Left ventricle myocardium inferior (tissue), 1 donor: ENCODE data around the gene SH3BGRL2. TPM values are rescaled to one million over a fixed set of nuclear protein-coding genes. Genes with fewer than 3 reads are reported as not detected.
A peak's percentile ranks its signal among the peaks of the same experiment; 100 is the strongest.

Source experiments
- DNase-seq: peaks from one replicate; pipeline ENCODE4 v3.0.0-alpha.2; 2020
- H3K27ac ChIP-seq: fragments of 200-600 bp; replicated peaks from 2 replicates; pipeline ENCODE4 v1.8.0; 2021
- H3K27me3 ChIP-seq: fragments of 200-600 bp; 2 replicates; pipeline ENCODE4 v1.8.0; 2021; ENCODE audit warnings: low read depth
- H3K36me3 ChIP-seq: fragments of 200-600 bp; 2 replicates; pipeline ENCODE4 v1.8.0; 2021
- H3K4me1 ChIP-seq: fragments of 200-600 bp; 2 replicates; pipeline ENCODE4 v1.8.0; 2021
- H3K4me3 ChIP-seq: fragments of 200-600 bp; 2 replicates; pipeline ENCODE4 v1.8.0; 2021; ENCODE audit warnings: mild to moderate bottlenecking, moderate library complexity
- H3K9me3 ChIP-seq: fragments of 200-600 bp; replicated peaks from 2 replicates; pipeline ENCODE4 v1.8.0; 2021
- intact Hi-C: fragments of 100-400 bp; cut with micrococcal nuclease; formaldehyde crosslinking; loops from one replicate; pipeline ENCODE4 v1.11.0; 2022
- total RNA-seq: library from RNA; stranded (reverse); fragmentation: NEBNext Ultra II Directional; extraction: Animal tissue kit (Norgen Biotek cat#: 25700); gene quantifications from one replicate; pipeline ENCODE4 v1.2.1, GENCODE V29; 2021
- TF ChIP-seq, protein P1 (sequence below): fragments of 200-600 bp; IDR thresholded peaks from 2 replicates; pipeline ENCODE4 v1.8.0; 2021; ENCODE audit warnings: antibody characterized with exemption, mild to moderate bottlenecking, borderline replicate concordance
- donor health status: DM: no; HTN: yes; CAD: no; lungs with severe emphysema.

The SH3BGRL2 gene
- total RNA-seq, 1 donor from 2014 or later: 5.8 TPM

DNA sequence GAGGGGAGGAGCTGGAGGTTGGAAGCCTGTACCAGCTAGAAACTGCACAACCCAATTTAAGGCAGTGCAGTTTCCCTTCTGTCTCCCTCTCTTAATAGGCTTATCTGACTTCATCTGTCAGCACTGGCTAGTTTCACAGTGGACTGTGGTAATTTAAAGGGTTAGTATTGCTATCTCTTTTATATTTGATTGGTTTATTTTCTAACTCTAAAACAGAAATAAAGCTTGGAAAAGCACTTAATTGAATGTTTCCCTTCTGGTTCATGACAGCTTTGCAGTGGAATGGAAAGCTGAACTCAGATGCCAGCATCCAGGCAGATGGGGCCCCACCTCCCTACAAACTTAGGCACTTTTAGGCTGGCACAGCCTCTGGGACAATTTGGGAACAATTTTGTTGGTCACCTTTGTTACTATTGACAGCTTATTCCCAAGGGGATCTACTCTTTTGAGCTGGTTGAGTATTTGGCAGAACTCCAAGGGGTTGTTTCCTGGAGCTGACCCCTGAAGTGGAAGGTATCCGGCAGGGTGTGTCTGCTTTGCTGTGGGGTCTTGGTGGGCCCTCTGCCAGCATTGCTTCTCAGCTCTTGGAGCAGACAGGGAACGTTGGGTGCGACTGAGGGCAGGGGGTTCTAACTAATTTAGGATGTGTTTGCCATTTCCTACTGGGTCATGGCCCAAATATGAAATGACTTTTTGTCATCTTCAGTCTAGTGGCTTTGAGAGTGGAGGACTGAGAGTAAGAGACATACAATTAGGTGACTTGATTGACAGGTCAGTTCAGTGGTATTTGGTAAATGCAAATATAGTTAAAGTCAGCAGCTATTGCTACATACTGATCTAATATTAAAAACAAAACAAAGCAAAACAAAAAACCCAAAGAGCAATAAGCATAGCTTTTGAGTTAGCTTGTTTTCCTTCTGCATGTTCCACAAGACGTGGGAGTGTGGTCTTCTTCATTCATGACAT, 9.3 kb downstream of the SH3BGRL2 start:
- Histone ChIP-seq H3K9me3 (no peaks in the 10 kb centered on the region), H3K36me3 (no peaks in the 10 kb centered on the region), H3K4me1 (peaks cover 33% of the 10 kb centered on the region), H3K4me3 (no peak overlapping the region), H3K27me3 (no peaks in the 10 kb centered on the region), H3K27ac (peak overlapping the region; percentile 65)
- intact Hi-C loops: no loop called here
- DNase-seq: peak; percentile 33
- TF ChIP-seq, protein P1, sequence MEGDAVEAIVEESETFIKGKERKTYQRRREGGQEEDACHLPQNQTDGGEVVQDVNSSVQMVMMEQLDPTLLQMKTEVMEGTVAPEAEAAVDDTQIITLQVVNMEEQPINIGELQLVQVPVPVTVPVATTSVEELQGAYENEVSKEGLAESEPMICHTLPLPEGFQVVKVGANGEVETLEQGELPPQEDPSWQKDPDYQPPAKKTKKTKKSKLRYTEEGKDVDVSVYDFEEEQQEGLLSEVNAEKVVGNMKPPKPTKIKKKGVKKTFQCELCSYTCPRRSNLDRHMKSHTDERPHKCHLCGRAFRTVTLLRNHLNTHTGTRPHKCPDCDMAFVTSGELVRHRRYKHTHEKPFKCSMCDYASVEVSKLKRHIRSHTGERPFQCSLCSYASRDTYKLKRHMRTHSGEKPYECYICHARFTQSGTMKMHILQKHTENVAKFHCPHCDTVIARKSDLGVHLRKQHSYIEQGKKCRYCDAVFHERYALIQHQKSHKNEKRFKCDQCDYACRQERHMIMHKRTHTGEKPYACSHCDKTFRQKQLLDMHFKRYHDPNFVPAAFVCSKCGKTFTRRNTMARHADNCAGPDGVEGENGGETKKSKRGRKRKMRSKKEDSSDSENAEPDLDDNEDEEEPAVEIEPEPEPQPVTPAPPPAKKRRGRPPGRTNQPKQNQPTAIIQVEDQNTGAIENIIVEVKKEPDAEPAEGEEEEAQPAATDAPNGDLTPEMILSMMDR: no peak

DNA sequence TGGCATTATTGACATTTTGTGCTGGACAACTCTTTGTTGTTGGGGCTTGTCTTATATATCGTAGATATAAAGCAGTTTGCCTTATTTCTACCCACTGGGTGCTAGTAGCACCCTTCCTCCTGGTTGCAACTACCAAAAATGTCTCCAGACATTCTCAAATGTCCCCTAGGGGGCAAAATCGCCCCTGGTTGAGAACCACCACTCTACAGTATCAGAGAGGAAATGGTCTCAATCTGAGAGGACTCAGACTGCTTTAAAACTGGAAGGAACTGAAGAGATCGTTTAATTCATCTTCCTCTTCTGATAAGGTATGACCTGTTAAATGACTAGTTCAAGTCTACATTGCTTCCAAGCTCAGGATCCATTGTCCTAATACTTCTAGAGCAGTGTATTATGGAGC, 14.9 kb downstream of the SH3BGRL2 start:
- no peaks in the 10 kb centered on the region for H3K36me3 ChIP-seq
- H3K9me3 ChIP-seq: no peaks in the 10 kb centered on the region
- H3K27ac ChIP-seq: no peak overlapping the region
- H3K4me1 ChIP-seq: peaks cover 53% of the 10 kb centered on the region
- TF ChIP-seq, protein P1: peak; percentile 19
- intact Hi-C loops: no loop called here
- no peak for DNase-seq
- H3K27me3 ChIP-seq: no peaks in the 10 kb centered on the region
- H3K4me3 ChIP-seq: no peak overlapping the region

DNA sequence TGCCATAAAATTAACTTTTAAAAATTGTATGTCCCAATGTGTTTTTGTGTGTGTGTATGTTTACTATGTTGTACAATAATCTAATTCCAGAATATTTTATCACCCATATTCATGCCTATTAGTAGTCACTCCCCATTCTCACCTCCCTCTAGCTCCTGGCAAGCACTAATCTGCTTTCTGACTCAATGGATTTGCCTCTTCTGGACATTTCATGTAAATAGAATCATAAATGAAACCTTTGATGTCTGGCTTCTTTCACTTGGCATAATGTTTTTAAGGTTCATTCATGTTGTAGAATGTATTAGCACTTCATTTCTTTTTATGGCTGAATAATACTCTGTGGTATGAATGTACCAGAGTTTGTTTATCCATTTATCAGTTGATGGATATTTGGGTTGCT, 15.4 kb downstream of the SH3BGRL2 start:
- Histone ChIP-seq H3K27me3 (no peaks in the 10 kb centered on the region), H3K9me3 (no peaks in the 10 kb centered on the region), H3K4me3 (no peak overlapping the region), H3K4me1 (peaks cover 54% of the 10 kb centered on the region), H3K27ac (no peak overlapping the region), H3K36me3 (no peaks in the 10 kb centered on the region)
- DNase-seq: no peak
- TF ChIP-seq, protein P1: no peak
- intact Hi-C loops: no loop called here

DNA sequence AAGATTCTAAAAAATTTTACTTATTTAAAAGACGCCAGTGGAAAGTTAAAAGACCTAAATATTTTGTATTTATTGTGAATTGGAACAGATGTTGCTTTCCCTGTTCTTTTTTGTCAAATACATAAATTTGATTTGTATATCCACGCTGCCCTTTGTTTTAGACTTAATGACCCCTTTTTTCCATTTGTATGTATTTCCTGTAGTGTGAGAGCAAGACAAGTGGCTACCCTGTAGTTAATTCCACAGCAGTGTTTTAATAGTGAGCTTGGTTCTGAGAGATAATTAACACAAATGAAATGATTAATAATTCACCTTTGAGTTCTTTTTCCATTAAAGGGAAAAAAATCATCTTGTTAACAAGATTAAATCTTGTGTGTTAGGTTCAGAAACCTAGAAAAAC, 16.6 kb downstream of the SH3BGRL2 start:
- Histone ChIP-seq H3K9me3 (no peaks in the 10 kb centered on the region), H3K4me1 (peaks cover 57% of the 10 kb centered on the region), H3K27me3 (no peaks in the 10 kb centered on the region), H3K4me3 (no peak overlapping the region), H3K27ac (peak overlapping the region; percentile 60), H3K36me3 (no peaks in the 10 kb centered on the region)
- DNase-seq: no peak
- intact Hi-C loops: no loop called here
- TF ChIP-seq, protein P1: no peak

DNA sequence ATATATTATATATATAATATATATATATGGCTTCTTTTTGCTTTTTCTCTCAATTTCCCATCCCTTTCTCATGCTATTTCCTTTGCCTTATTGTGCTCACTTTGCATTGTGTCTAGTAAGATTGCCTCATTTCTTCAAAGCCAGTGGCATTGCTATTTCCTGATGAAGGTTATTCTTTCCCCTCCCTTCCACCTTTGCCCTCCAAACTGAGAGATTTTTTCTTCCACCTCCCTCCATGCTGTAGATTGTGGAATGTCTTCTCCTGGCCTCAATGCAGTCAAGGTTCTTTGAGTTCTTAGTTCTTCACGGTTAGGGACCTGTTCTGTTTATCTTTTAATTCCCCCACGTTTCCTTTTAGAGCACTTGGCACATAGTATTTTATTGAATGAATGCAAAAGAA, 17.2 kb downstream of the SH3BGRL2 start:
- no peak for DNase-seq
- H3K27ac ChIP-seq: peak overlapping the region; percentile 60
- TF ChIP-seq, protein P1: no peak

More for the DNA sequence above, 17.2 kb downstream of the SH3BGRL2 start:
- H3K27me3 ChIP-seq: no peaks in the 10 kb centered on the region
- H3K9me3 ChIP-seq: no peaks in the 10 kb centered on the region
- intact Hi-C loops: no loop called here
- no peaks in the 10 kb centered on the region for H3K36me3 ChIP-seq
- H3K4me3 ChIP-seq: no peak overlapping the region
- peaks cover 57% of the 10 kb centered on the region for H3K4me1 ChIP-seq
